Measurements from ENCODE around the gene CEACAM1.
"Not testable (repeated sequence)": the region's sequence is repeated elsewhere in the genome, so short reads cannot be mapped to it uniquely, and the experiment has no call there.

DNA sequence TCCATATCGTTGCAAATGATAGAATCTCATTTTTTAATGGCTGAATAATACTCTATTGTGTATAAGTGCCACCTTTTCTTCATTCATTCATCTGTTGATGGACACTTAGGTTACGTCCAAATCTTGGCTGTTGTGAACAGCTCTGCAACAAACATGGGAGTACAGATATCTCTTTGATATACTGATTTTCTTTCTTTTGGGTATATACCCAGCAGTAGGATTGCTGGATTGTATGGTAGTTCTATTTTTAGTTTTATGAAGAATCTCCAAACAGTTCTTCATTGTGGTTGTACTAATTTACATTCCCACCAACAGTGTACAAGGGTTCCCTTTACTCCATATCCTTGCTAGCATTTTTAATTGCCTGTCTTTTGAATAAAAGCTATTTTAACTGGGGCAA, 7.0 kb upstream of the CEACAM1 start:
- TF ChIP-seq ZNF274 (IDR thresholded peaks at IDR 0.05; ENCODE audit: low read depth, low read length); YY1 (IDR thresholded peaks at IDR 0.05; ENCODE audit: insufficient read depth, insufficient read length): not testable (repeated sequence)

All from NT2/D1 (cell line).